ENCODE data around the gene HTR4.

Gene HTR4

GRCh38 chr5:148665431-148665830 lies 11.1 kb upstream of the HTR4 start:
- no peak for DNase-seq (ENCODE audit: low read depth, low spot score)

- DNase-seq (ENCODE audit: low read depth, low spot score), result no peak
Measured at GRCh38 chr5:148663509-148663908, 9.2 kb upstream of the HTR4 start.

- DNase-seq (ENCODE audit: low read depth, low spot score), result no peak
Measured at GRCh38 chr5:148660346-148660660, 6.0 kb upstream of the HTR4 start.

DNA sequence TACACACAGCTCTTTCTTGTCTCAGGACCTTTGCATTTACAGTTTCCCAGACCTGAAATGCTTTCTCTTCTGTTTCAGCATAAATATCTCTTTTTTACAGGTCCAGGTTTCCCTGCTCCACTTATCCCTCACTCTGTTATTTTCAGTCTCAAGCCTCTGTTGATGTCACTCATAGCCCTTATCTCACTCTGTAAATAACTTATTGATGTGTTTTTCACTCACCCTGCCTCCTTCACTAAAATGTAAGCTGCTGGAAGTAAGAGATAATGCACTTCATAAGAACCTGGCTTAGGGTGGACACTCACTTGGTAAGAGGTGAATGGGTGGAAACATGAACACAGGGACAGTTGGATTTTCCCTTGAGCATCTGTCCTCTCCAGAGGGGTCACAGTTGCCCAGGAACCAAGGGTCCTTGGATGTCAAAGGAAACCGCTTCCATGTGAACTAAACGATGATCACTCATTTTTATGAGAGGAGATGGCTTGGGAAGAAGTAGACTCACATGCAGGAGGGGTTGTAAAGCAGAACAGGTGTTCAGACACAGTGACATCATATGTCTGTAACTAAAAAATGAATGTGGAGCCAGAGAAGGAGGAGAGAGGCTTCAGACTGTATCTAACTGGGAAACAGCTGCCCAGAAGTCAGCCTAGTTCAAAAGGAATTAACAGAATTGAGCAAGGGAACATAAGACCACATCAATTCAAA lies 5.5 kb upstream of the HTR4 start:
- no peak for DNase-seq (ENCODE audit: low read depth, low spot score)

GRCh38 chr5:148653291-148653835 lies 964 bp downstream of the HTR4 start:
- no peak for DNase-seq (ENCODE audit: low read depth, low spot score)

- no peak for DNase-seq (ENCODE audit: low read depth, low spot score)
Measured at GRCh38 chr5:148651528-148651927, 2.8 kb downstream of the HTR4 start.

DNA sequence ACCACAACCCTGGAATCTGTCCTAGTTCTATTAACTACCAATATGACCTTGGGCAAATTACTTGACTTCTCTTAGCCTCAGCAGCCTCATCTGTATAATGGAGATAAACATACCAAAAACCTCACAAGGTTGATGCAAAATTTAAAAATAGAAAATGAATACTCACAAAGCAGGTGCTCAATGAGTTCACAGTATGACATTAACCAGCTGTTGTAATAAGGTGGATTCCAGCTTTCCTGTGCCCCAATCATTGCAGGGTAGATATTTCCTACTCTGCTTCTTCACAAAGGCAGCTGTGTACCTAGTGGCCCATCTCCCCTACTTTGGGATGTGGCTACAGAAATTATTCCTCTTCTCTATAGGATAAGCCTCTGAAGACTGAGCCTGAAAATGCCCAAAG lies 8.8 kb downstream of the HTR4 start:
- no peak for DNase-seq (ENCODE audit: low read depth, low spot score)

- no peak for DNase-seq (ENCODE audit: low read depth, low spot score)
Measured at GRCh38 chr5:148641735-148642134, 12.6 kb downstream of the HTR4 start.

- no peak for DNase-seq (ENCODE audit: low read depth, low spot score)
Measured at GRCh38 chr5:148640471-148640870, 13.9 kb downstream of the HTR4 start.

- DNase-seq (ENCODE audit: low read depth, low spot score), result no peak
Measured at GRCh38 chr5:148639081-148639480, 15.2 kb downstream of the HTR4 start.

DNA sequence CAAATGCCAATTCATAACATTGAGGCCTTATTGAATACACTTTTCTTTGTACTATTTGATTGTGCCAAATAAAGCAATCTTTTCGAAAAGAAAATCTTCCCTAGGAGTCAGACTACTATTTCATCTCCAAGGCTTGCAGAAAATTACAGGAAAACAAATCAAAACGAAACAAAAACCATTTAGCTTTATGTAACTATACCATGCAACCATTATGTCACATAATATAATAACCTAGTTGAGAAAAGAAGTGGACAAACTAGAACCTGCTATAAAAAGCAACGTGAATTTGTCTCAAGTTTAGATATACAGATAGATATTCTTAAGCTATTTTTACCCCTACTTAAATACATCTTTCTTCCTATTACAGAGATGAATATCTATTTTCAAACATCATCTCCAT lies 18.0 kb downstream of the HTR4 start:
- no peak for DNase-seq (ENCODE audit: low read depth, low spot score)

DNA sequence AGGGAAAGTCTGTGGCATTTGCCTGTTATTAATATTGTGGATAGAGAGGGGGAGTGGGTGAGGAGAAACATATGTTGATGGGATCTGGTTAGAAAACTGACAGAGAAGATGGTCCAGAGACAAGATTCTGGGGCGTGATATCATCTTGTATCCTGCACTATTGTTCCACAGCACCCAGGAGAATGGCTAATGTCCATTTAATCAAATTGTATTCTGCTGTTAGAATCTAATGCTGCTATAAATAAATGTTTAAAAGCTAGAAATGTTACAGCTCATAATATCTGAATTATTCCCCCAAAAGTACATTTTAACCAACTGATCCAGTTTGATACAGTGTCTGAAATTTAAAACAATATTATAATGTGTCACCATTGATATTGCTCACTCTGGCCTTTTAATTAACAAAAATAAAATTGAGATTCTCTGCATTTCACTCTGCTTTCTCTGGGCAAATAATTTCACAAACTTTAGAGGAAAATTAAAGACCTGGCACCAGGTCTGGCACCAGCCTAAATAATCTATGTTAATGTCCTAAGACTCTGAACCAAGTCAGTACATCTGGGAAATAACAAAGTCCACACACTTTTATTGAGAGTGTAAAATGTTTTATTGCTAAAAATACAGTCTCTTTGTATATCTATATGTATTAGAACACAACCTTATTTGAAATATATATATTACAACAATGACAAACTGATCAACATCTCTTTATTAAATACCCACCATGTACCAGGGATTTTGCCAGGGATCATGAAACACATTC lies 18.8 kb downstream of the HTR4 start:
- DNase-seq (ENCODE audit: low read depth, low spot score), result no peak

DNA sequence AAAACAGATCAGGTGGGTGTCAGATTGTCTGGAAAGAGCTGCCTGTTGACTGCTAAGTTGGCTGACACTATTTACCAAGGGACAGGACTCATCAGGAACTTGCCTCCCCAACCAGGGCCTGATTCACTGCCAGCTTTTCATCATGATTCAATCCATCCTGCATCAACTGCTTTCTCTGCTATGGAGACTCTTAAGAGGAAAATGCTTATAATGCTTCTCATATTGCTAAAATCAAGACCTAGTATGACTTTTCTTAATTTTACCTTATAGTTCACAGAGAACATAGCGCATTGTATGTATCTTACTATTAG lies 21.3 kb downstream of the HTR4 start:
- DNase-seq (ENCODE audit: low read depth, low spot score), result no peak

GRCh38 chr5:148632255-148633066 lies 21.9 kb downstream of the HTR4 start:
- DNase-seq (ENCODE audit: low read depth, low spot score), result no peak

DNA sequence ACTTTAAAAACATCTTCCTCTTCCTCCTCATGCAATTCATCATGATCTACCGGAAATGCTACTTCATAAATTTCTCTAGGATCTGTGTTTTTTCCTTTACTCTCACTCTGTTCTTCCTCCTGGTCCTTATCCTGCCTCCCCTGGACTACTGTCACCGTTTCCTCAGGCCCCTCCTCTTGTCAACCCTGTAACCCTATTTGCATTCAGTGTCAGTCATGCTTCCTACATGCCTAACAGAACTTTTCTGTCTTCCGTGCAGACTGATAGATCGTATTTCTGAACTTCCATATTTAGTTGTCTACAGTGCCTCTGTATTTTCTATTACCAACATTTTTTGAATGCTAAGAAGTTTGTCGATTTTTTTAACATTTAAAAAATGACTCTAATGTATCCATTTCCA lies 27.3 kb downstream of the HTR4 start:
- DNase-seq (ENCODE audit: low read depth, low spot score), result no peak

- DNase-seq (ENCODE audit: low read depth, low spot score), result no peak
Measured at GRCh38 chr5:148626081-148626613, 28.2 kb downstream of the HTR4 start.

GRCh38 chr5:148625250-148625649 lies 29.1 kb downstream of the HTR4 start:
- no peak for DNase-seq (ENCODE audit: low read depth, low spot score)

DNA sequence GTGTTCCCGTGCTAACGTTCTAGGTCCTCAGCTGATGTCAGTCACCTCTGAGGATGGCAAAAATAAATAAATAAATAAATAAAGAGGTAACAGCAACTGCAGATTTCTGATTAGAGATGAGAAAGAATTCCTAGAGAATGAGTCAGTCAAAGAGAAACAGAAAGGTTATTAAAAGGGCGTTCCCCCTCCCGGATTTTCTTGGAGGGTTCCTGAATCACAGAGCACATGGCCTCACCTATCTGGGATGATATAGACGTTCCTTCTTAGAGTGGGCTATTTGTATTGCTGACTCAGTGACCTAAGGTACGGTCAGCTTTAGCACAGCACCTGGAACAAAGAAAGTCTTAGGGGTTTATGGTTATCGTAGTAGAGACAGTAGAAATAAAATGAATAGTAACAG lies 30.6 kb downstream of the HTR4 start:
- peak; percentile 10 for DNase-seq (ENCODE audit: low read depth, low spot score)

DNA sequence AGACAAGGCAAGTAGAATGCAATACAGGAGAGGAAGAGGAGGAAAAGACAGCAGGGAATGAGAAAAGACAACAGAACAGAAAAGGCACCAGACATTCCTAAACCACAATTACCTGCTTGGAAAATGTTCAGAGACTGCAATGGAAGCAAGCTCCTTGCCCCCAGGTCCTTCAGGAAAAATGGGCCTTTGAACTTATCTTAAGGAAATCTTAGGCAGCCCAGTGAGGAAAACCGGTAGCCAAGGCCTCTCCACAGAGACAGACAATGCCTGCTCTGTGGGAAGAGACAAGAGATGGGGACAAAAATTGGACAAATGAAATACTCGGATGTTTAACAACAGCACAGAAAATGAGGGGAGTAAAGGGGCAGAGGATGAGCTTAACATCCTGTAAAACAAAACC lies 31.2 kb downstream of the HTR4 start:
- no peak for DNase-seq (ENCODE audit: low read depth, low spot score)

GRCh38 chr5:148620696-148621095 lies 33.6 kb downstream of the HTR4 start:
- DNase-seq (ENCODE audit: low read depth, low spot score), result no peak

GRCh38 chr5:148620091-148620490 lies 34.2 kb downstream of the HTR4 start:
- DNase-seq (ENCODE audit: low read depth, low spot score), result no peak

GRCh38 chr5:148619484-148619883 lies 34.8 kb downstream of the HTR4 start:
- no peak for DNase-seq (ENCODE audit: low read depth, low spot score)

Measured in astrocyte of the hippocampus (primary cell).